Calu3 (cell line): ENCODE data around the gene PDE12. TPM values are rescaled to one million over a fixed set of nuclear protein-coding genes. Genes with fewer than 3 reads are reported as not detected.

ENCODE experiments used
- BruUV-seq: library from RNA; stranded (reverse); fragments of 400-500 nt; replicated peaks from 2 replicates; lab custom pipeline; 2021; lab: Mats Ljungman, UMichigan
- CTCF ChIA-PET: fragments of 300-600 bp; sonication (Branson Sonifier 250); formaldehyde crosslinking; loops from one replicate; lab custom pipeline; 2022; ENCODE audit warnings: antibody characterized with exemption; lab: Charles Lee
- DNase-seq: peaks from one replicate; pipeline ENCODE4 v3.0.0; 2022
- H3K27ac Mint-ChIP-seq: one replicate; pipeline ENCODE4 v1.8.0; 2022; ENCODE audit warnings: mixed read lengths; ENCODE audit not compliant: unreplicated experiment
- H3K27me3 Mint-ChIP-seq: one replicate; pipeline ENCODE4 v1.8.0; 2022; ENCODE audit warnings: mixed read lengths; ENCODE audit not compliant: unreplicated experiment
- H3K36me3 Mint-ChIP-seq: one replicate; pipeline ENCODE4 v1.8.0; 2022; ENCODE audit warnings: mild to moderate bottlenecking, moderate library complexity, mixed read lengths; ENCODE audit not compliant: insufficient read depth, unreplicated experiment
- H3K4me1 Mint-ChIP-seq: one replicate; pipeline ENCODE4 v1.8.0; 2022; ENCODE audit warnings: mild to moderate bottlenecking, low read depth, mixed read lengths; ENCODE audit not compliant: unreplicated experiment
- H3K4me3 Mint-ChIP-seq: one replicate; pipeline ENCODE4 v1.8.0; 2022; ENCODE audit warnings: mild to moderate bottlenecking, low read depth, moderate library complexity, mixed read lengths; ENCODE audit not compliant: unreplicated experiment
- H3K9me3 Mint-ChIP-seq: one replicate; pipeline ENCODE4 v1.8.0; 2022; ENCODE audit warnings: low read depth, mixed read lengths; ENCODE audit not compliant: unreplicated experiment
- intact Hi-C: fragments of 100-400 bp; cut with micrococcal nuclease; formaldehyde crosslinking; loops from one replicate; pipeline ENCODE4 v1.10.0; 2022; ENCODE audit not compliant: unreplicated experiment
- total RNA-seq: library from RNA; stranded (reverse); gene quantifications from 2 replicates; pipeline ENCODE4 v1.2.3, GENCODE V29; 2022
- TF ChIP-seq, protein P1 (sequence below): fragments of 200-600 bp; IDR thresholded peaks from one replicate; pipeline ENCODE4 v1.8.0; 2022; ENCODE audit warnings: antibody characterized with exemption; ENCODE audit not compliant: unreplicated experiment

The PDE12 gene
- total RNA-seq, 1 experiment from 2014 or later: 27.4 TPM

DNA sequence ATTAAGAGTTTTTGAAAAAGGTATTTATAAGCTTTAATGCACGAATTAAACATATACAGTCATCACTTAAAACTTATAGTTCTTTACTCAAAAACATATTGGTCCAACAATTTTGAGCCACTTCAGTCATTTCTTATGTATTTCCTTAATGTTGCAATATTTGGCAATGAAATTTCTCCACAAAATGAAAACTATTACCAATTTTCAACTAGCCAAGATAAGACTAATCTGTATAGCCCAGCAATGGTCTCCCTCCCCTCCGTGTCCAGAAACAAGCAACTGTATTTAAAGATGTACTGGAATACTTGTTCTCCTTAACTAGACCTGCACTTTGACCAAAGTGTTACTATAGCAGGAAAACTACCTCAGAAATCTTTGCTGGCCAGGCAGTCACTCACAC is 31.8 kb downstream of the PDE12 start:
- Mint-ChIP-seq H3K4me1 (peaks cover 36% of the 10 kb centered on the region), H3K36me3 (peaks cover 57% of the 10 kb centered on the region), H3K27me3 (no peaks in the 10 kb centered on the region), H3K27ac (no peak overlapping the region), H3K4me3 (no peak overlapping the region), H3K9me3 (no peaks in the 10 kb centered on the region)
- TF ChIP-seq, protein P1, sequence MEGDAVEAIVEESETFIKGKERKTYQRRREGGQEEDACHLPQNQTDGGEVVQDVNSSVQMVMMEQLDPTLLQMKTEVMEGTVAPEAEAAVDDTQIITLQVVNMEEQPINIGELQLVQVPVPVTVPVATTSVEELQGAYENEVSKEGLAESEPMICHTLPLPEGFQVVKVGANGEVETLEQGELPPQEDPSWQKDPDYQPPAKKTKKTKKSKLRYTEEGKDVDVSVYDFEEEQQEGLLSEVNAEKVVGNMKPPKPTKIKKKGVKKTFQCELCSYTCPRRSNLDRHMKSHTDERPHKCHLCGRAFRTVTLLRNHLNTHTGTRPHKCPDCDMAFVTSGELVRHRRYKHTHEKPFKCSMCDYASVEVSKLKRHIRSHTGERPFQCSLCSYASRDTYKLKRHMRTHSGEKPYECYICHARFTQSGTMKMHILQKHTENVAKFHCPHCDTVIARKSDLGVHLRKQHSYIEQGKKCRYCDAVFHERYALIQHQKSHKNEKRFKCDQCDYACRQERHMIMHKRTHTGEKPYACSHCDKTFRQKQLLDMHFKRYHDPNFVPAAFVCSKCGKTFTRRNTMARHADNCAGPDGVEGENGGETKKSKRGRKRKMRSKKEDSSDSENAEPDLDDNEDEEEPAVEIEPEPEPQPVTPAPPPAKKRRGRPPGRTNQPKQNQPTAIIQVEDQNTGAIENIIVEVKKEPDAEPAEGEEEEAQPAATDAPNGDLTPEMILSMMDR: no peak
- no TSS peak for BruUV-seq
- intact Hi-C loops: no loop called here
- CTCF ChIA-PET: no interaction called here
- DNase-seq: no peak

DNA sequence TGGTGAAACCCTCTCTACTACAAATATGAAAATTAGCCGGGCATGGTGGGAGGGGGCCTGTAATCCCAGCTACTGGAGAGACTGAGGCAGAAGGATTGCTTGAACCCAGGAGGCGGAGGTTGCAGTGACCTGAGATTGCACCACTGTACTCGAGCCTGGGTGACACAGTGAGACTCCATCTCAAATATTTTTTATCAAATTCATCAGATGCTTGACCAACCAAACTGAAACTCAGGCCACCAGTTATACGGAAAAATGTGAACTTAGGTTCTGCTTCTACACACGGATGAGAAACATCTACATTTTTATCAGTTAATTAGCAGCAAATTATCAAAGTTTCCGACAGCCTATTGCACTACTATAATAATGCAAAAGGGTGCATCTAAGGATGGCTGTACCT is 36.2 kb downstream of the PDE12 start:
- Mint-ChIP-seq H3K9me3 (no peaks in the 10 kb centered on the region), H3K36me3 (peaks cover 74% of the 10 kb centered on the region), H3K27me3 (no peaks in the 10 kb centered on the region), H3K27ac (no peak overlapping the region), H3K4me3 (peak overlapping the region; percentile 40), H3K4me1 (peaks cover 35% of the 10 kb centered on the region)
- BruUV-seq: no TSS peak
- TF ChIP-seq, protein P1: no peak
- intact Hi-C loops: loop anchor here (10.0 kb wide), 1 partner anchor 162 kb away; the partner anchor contains the start of gene SLMAP
- CTCF ChIA-PET: no interaction called here
- no peak for DNase-seq

DNA sequence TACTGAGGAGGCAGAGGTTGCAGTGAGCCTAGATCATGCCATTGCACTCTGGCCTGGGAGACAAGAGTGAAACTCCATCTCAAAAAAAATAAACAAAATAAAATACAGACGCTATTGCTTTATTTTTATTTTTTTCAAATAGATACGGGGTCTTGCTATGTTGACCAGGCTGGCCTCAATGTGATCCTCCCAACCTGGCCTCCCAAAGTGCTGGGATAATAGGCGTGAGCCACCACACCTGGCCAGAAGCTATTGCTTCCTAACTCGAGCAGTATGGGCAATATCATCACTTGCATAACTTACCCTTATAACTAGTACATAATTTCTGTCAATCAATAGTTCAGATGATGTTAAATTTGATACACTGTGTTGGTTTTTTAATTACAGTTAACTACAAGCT is 38.1 kb downstream of the PDE12 start:
- Mint-ChIP-seq H3K36me3 (peaks cover 85% of the 10 kb centered on the region), H3K4me1 (peaks cover 41% of the 10 kb centered on the region), H3K9me3 (no peaks in the 10 kb centered on the region), H3K27ac (peak overlapping the region; percentile 86), H3K4me3 (peak overlapping the region; percentile 87), H3K27me3 (no peaks in the 10 kb centered on the region)
- intact Hi-C loops: loop anchor here (10.0 kb wide), 1 partner anchor 161 kb away; the partner anchor contains the start of gene SLMAP
- TF ChIP-seq, protein P1: no peak
- CTCF ChIA-PET: interaction anchor here (1.1 kb wide), 1 partner anchor 22 kb away, joined by 4 read pairs; no protein-coding TSS in a partner anchor
- no TSS peak for BruUV-seq
- DNase-seq: no peak

DNA sequence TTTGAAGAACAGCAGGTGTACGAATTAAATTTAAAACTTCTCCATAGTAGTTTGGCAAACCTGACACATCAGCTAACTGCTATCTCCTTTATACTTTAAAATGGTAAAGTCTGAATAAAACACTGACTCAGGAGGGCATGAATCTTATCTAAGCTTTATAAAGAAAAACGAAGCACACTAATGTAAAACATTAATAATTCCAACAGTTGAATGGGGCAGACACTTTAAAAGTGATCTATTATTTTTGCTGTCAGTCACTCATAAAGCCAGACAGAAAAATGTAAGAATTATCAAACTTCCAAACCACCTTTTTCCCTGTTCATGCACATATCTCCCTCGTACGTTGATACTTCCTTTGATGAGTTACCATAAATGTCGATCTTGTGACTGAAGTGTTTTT is 38.5 kb downstream of the PDE12 start:
- CTCF ChIA-PET: interaction anchor here (1.1 kb wide), 1 partner anchor 22 kb away, joined by 4 read pairs; no protein-coding TSS in a partner anchor
- peak overlapping the region; percentile 87 for H3K4me3 Mint-ChIP-seq
- intact Hi-C loops: loop anchor here (10.0 kb wide), 1 partner anchor 160 kb away; the partner anchor contains the start of gene SLMAP
- H3K9me3 Mint-ChIP-seq: no peaks in the 10 kb centered on the region
- H3K36me3 Mint-ChIP-seq: peaks cover 85% of the 10 kb centered on the region
- H3K27me3 Mint-ChIP-seq: no peaks in the 10 kb centered on the region
- H3K27ac Mint-ChIP-seq: peak overlapping the region; percentile 86
- no TSS peak for BruUV-seq
- DNase-seq: no peak
- TF ChIP-seq, protein P1: no peak
- peaks cover 43% of the 10 kb centered on the region for H3K4me1 Mint-ChIP-seq
